HEK293T (cell line): ENCODE measurements around the gene ESRRB.
A peak's percentile ranks its signal among the peaks of the same experiment; 100 is the strongest.

Source experiments
- CTCF ChIA-PET: fragments of 350-600 bp; formaldehyde crosslinking; extraction: SDS; loops from one replicate; lab custom pipeline; 2021; ENCODE audit warnings: antibody characterized with exemption, inconsistent platforms; lab: Yijun Ruan, JAX
- POLR2A ChIA-PET: fragments of 350-600 bp; formaldehyde crosslinking; extraction: SDS; loops from one replicate; lab custom pipeline; 2020; ENCODE audit warnings: antibody characterized with exemption, inconsistent platforms; lab: Yijun Ruan, JAX
- DNase-seq: peaks from one replicate; pipeline ENCODE4 v3.0.0; 2012; ENCODE audit warnings: mixed read lengths; ENCODE audit errors: extremely low spot score
- ARNT ChIP-seq: fragments of 450-650 bp; IDR thresholded peaks from 2 replicates; pipeline ENCODE4 v1.6.1; 2017; ENCODE audit warnings: mild to moderate bottlenecking
- BHLHE40 ChIP-seq: fragments of 450-650 bp; IDR thresholded peaks from 2 replicates; pipeline ENCODE4 v1.6.1; 2016; ENCODE audit warnings: mild to moderate bottlenecking, moderate library complexity, borderline replicate concordance
- CTBP1 ChIP-seq: fragments of 450-650 bp; IDR thresholded peaks from 2 replicates; pipeline ENCODE4 v1.6.1; 2016; ENCODE audit warnings: borderline replicate concordance
- ELF4 ChIP-seq: fragments of 450-650 bp; IDR thresholded peaks from 2 replicates; pipeline ENCODE4 v1.6.1; 2017; ENCODE audit warnings: antibody characterized with exemption
- FOXA1 ChIP-seq: fragments of 450-650 bp; IDR thresholded peaks from 2 replicates; pipeline ENCODE4 v1.6.1; 2016; ENCODE audit warnings: mild to moderate bottlenecking
- FOXK2 ChIP-seq: fragments of 450-650 bp; IDR thresholded peaks from 2 replicates; pipeline ENCODE4 v1.6.1; 2016; ENCODE audit warnings: mild to moderate bottlenecking
- FOXM1 ChIP-seq: fragments of 450-650 bp; IDR thresholded peaks from 2 replicates; pipeline ENCODE4 v1.6.1; 2017; ENCODE audit warnings: mild to moderate bottlenecking, borderline replicate concordance
- HDGF ChIP-seq: fragments of 450-650 bp; IDR thresholded peaks from 2 replicates; pipeline ENCODE4 v1.6.1; 2017; ENCODE audit warnings: antibody characterized with exemption, borderline replicate concordance
- L3MBTL2 ChIP-seq: fragments of 450-650 bp; conservative IDR thresholded peaks from 2 replicates; pipeline ENCODE4 v1.6.1; 2016; ENCODE audit warnings: mild to moderate bottlenecking
- LEF1 ChIP-seq: fragments of 450-650 bp; IDR thresholded peaks from 2 replicates; pipeline ENCODE4 v1.6.1; 2017; ENCODE audit warnings: mild to moderate bottlenecking, borderline replicate concordance
- NFRKB ChIP-seq: fragments of 450-650 bp; IDR thresholded peaks from 2 replicates; pipeline ENCODE4 v1.6.1; 2016; ENCODE audit warnings: mild to moderate bottlenecking, moderate library complexity
- PKNOX1 ChIP-seq: fragments of 450-650 bp; IDR thresholded peaks from 2 replicates; pipeline ENCODE4 v1.6.1; 2016
- SP1 ChIP-seq: fragments of 450-650 bp; IDR thresholded peaks from 2 replicates; pipeline ENCODE4 v1.6.1; 2017
- SUZ12 ChIP-seq: fragments of 450-650 bp; IDR thresholded peaks from 2 replicates; pipeline ENCODE4 v1.6.1; 2016; ENCODE audit warnings: mild to moderate bottlenecking
- TARDBP ChIP-seq: fragments of 450-650 bp; IDR thresholded peaks from 2 replicates; pipeline ENCODE4 v1.6.1; 2016
- ZNF384 ChIP-seq: fragments of 450-650 bp; IDR thresholded peaks from 2 replicates; pipeline ENCODE4 v1.6.1; 2016

The ESRRB gene

DNA sequence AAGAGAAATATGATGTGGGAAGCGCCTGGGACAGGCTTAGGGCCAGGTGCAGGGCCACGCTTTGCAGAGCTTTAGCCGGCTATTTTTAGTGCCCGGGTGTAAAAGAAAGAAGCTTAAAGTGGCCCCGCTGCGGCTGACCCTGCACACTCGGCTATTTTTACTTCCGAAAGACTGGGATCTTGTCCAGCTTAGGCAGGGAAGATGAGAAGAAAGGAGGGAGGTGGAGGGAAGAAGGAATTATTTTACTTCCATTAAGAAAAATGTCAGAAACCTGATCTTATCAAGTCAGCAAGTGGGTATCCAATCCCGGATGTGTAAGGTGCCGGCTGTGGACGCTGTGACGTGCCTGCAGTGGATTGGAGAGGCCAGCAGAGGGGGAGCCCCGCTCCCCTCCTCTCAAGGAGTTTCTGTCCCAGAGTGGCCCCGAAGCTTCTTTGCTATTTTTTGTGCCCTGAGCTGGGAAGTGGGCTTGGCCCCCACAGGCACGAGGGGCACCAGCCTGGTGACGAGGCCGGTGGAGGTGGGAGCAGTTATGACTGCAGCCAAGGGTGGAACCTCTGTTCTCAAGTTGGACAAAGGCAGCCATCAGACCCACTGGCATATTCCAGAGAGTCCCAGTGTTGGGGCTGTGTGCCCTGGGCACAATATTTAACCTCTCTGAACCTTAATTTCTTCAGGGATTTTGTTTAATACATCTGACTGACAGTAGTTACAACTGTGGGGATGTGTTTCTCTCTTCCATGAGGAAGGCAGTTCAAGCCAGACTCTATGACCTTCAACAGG is 97.7 kb downstream of the ESRRB start:
- ChIA-PET CTCF (interaction anchor here (0.8 to 1.8 kb wide), 3 partner anchors 13 to 17 kb away, joined by 3 to 14 read pairs (median 6); no protein-coding TSS in a partner anchor), POLR2A (interaction anchor here (0.9 to 1.0 kb wide), 2 partner anchors 9 to 14 kb away, joined by 3 to 4 read pairs; no protein-coding TSS in a partner anchor)
- TF ChIP-seq SP1 (no peak), BHLHE40 (no peak), LEF1 (no peak), L3MBTL2 (no peak), ARNT (no peak), TARDBP (no peak), CTBP1 (no peak), NFRKB (no peak), ZNF384 (no peak), ELF4 (no peak), PKNOX1 (no peak), SUZ12 (no peak), FOXA1 (no peak), FOXK2 (no peak), HDGF (no peak), FOXM1 (no peak)
- peak; percentile 57 for DNase-seq

- DNase-seq: no peak
- ChIA-PET POLR2A (no interaction called here), CTCF (no interaction called here)
- TF ChIP-seq SP1 (no peak), LEF1 (no peak), PKNOX1 (no peak), SUZ12 (no peak), L3MBTL2 (no peak), FOXA1 (no peak), CTBP1 (no peak), TARDBP (no peak)
Measured at GRCh38 chr14:76480426-76480825, 104.5 kb downstream of the ESRRB start.

GRCh38 chr14:76484355-76484754 is 108.4 kb downstream of the ESRRB start:
- DNase-seq: no peak
- POLR2A ChIA-PET: no interaction called here
- TF ChIP-seq FOXM1 (no peak), PKNOX1 (no peak), L3MBTL2 (no peak), ZNF384 (no peak), HDGF (no peak), ARNT (no peak), ELF4 (no peak), TARDBP (no peak), SUZ12 (no peak), SP1 (no peak), FOXA1 (no peak), NFRKB (no peak), CTBP1 (no peak), BHLHE40 (no peak), FOXK2 (no peak), LEF1 (no peak)
- CTCF ChIA-PET: interaction anchor here (0.6 kb wide), 1 partner anchor 69 kb away, joined by 3 read pairs; no protein-coding TSS in a partner anchor

- no peak for TF ChIP-seq FOXM1
- TF ChIP-seq HDGF: no peak
- no peak for TF ChIP-seq ELF4
- TF ChIP-seq CTBP1: peak; percentile 95
- TF ChIP-seq ZNF384: peak; percentile 95
- TF ChIP-seq TARDBP: no peak
- no peak for TF ChIP-seq BHLHE40
- TF ChIP-seq LEF1: 0 out of 2 replicates have a peak, but pooled peaks have one; percentile 87
- peak; percentile 75 for TF ChIP-seq ARNT
- peak; percentile 95 for TF ChIP-seq PKNOX1
- peak; percentile 64 for DNase-seq
- ChIA-PET POLR2A (interaction anchor here (0.9 to 1.2 kb wide), 3 partner anchors 14 to 119 kb away, joined by 3 to 4 read pairs (median 3); no protein-coding TSS in a partner anchor), CTCF (interaction anchor here (0.7 to 1.5 kb wide), 4 partner anchors 9 to 133 kb away, joined by 3 to 11 read pairs (median 3); no protein-coding TSS in a partner anchor)
Measured at GRCh38 chr14:76486251-76486743, 110.4 kb downstream of the ESRRB start.

DNA sequence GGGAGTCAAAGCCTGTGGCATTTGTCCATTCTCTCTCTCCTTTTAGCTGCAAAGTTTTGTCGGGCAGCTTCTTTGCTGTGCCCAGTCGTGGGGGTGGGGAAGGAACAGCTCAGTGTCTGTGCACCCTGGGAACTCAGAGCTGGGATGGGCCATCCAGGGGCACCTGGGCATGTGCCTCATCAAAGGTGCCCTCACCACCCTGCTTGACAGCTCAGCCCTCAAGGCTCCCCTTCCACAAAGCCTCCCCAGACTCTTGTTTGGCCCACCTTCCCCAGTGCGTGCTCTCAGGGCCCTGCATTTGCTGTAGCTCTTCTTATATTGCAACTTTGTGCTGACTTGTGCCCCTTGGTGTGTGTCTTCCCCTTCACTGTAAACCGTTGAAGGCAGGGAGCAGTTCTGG is 112.6 kb downstream of the ESRRB start:
- DNase-seq: no peak
- ChIA-PET POLR2A (no interaction called here), CTCF (no interaction called here)
- TF ChIP-seq CTBP1: no peak
- no peak for TF ChIP-seq ELF4
- no peak for TF ChIP-seq ZNF384
- no peak for TF ChIP-seq TARDBP
- TF ChIP-seq BHLHE40: no peak
- no peak for TF ChIP-seq SP1
- TF ChIP-seq LEF1: no peak
- no peak for TF ChIP-seq FOXK2
